Anterior cingulate cortex (tissue), 58 donors: Measurements from ENCODE around the gene ENTR1.
A peak's percentile ranks its signal among the peaks of the same experiment; 100 is the strongest.
"Not testable (repeated sequence)": the region's sequence is repeated elsewhere in the genome, so short reads cannot be mapped to it uniquely, and the experiment has no call there.

ENCODE experiments used
- DNase-seq, 58 donors: peaks; one replicate each; lab custom pipeline; 2025; lab: John Stamatoyannopoulos, UW

Gene ENTR1

GRCh38 chr9:136421791-136422190 is 11.4 kb upstream of the ENTR1 start:
- DNase-seq = no peak

DNA sequence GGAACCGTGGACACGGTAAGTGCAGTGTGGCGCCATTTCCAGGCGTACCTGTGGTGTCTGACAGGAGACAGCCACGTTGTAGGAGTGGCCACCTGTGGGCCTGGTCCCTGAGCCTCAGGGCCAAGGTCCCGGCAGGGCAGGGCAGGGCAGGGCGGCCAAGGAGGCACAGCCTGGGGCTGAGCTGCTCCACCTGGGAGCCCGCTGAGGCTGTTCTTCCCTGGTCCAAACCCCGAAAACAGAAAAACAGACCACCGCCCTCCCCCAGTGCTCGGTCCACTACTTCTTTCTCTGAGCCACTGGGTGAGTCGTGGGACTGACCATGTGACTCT is 8.6 kb upstream of the ENTR1 start:
- no peak for DNase-seq

- no peak for DNase-seq
Measured at GRCh38 chr9:136418182-136419091, 8.0 kb upstream of the ENTR1 start.

DNA sequence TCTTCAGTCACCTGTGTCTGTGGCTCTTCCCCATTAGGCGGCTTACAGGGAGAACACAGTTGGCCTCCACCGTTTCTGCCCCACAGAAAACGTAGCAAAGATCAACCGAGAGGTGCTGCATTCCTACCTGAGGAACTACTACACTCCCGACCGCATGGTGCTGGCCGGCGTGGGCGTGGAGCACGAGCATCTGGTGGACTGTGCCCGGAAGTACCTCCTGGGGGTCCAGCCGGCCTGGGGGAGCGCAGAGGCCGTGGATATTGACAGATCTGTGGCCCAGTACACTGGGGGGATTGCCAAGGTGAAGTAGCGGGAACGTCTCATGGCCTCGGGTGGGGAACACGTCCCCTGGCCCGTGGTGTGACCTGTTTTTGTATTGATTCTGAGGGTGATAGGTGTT is 6.5 kb upstream of the ENTR1 start:
- no peak for DNase-seq

DNA sequence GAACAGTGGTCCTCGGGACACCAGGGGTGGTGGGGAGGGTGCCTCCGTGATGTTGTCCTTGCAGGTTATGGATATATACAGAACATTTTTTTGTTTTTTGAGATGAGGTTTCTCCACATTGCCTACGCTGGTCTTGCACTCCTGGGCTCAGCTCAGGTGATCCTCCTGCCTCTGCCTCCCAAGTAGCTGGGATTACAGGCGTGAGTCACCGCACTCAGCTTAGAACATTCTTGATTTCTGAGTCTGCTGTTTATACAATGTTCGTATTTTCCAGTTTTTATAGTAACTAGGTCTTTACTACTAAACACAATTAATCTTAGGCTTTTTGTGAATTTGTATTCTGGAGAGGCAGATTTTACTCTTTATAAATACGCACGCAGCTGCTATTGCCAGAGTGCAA is 6.0 kb upstream of the ENTR1 start:
- DNase-seq = no peak

- DNase-seq = peak in 3 of 58 donors; percentile 6 to 38 (median 26)
Measured at GRCh38 chr9:136412962-136413361, 2.5 kb upstream of the ENTR1 start.

- DNase-seq = no peak
Measured at GRCh38 chr9:136411378-136411777, 964 bp upstream of the ENTR1 start.

DNA sequence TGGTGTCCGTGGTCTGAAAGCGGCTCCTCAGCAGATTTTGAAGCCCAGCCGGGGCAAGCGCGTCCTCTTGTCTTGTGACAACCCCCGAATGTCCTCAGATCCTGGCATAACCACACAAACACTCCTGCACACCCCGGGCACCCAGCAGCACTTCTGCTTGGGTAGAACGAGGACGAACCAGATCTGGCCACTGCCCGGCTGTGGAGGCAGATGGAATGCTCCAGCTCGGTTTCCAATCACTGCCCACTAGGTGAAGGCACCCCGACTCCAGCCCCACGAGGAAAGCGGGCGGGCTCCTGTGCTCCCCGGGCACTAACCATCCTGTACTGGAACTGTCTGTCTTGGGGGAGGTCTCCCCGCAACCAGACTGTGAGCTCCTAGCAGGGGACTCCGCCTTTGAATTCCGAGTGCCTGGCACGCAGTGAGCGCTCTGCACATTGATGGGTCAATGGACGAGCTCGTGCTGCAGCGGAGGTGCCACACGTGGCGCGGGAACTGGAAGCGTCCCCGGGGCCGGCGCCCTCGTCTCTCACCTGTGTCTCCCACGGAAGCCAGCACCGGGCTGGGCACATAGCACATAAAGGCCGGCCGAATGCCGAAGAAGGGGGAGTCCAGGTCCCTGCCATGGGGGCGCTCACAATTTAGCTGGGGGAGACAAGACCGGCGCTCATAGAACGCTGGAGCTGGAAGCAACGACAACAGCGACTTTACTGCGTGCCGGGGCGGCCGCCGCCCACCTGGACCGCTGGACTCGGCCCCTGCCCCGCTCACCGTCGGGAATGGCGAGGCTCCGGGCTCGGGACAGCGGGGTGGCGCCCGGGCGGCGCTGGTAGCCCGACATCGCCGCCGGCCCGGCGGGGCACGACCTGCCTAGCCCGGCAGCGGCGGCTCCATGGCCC is 608 bp downstream of the ENTR1 start:
- DNase-seq = peak in 17 of 58 donors; percentile 17 to 68 (median 28)

GRCh38 chr9:136407911-136408310 is 2.5 kb downstream of the ENTR1 start:
- DNase-seq = no peak

DNA sequence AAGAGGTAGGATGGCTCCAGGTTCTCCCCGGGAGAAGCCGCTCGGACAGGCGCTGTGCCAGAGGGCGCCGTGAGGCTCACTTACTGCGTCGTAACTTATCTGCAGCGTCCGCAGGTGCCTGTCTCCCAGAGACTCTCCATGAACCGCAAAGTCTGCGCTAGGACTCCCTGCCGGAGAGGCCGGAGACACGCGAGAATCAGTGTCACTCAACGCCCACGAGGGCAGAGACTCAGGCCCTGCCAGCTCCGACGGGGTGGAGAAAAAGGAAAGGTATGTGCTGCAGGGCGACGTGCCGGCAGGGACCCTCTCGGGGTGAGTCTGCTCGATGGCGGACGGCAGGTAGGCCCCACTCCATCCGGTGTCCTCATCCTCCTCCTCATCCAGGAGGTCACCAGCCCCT is 3.4 kb downstream of the ENTR1 start:
- not testable (repeated sequence) for DNase-seq

GRCh38 chr9:136405904-136406303 is 4.5 kb downstream of the ENTR1 start:
- not testable (repeated sequence) for DNase-seq

DNA sequence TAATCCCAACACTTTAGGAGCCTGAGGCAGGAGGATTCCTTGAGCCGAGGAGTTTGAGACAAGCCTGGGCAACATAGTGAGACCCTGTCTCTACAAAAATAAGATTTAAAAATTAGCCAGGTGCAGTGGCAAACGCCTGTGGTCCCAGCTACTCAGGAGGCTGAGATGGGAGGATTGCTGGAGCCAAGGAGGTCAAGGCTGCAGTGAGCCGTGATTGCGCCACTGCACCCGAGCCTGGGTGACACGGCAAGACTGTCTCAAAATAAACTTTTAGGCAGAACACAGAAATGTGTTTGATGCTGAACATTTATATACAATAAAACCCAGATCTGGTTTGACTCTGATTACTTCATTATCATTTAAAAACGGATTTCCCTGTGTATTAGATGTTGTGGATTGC is 4.9 kb downstream of the ENTR1 start:
- DNase-seq = no peak

- DNase-seq = no peak
Measured at GRCh38 chr9:136404801-136405136, 5.6 kb downstream of the ENTR1 start.

DNA sequence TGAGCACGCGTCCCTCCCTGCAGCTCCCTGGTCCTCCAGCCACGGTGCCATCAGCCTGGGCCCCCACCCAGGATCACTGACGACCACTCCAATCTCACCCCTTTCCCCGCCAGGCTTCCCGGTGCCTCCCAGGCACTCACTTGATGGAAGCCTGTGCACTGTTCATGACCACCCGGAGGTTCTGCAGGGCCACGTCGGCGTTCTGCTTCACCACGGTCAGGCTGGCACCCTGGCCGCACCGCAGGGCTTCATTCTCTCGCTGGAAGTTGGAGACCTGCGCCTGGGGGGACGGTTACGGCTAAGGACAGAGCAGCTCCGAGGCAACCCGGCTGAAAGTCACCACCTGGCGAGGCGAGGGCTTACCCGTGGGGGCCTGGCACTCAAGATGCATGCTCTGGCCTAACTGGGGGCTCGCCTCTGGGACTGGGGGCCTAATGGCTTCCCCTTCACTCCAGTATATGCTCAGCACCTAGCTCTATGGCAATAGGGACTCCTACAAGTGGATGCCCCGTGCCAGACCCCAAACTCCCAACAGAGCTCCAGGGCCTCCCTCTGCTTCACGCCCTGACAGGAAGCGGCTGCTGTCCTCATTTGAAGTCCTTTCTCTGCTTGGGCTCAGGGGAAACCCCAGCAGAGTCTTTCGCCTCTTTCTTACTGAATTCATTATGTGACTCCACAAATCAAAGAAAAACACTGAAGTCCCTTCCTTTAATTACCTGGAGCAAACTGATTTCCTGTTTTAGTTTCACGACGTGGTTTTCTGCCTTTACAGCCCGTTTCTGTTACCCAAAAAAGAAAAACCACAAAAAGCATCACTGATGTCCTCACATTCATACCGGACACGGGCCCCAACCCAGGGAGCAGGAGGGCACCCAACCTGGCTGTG is 6.3 kb downstream of the ENTR1 start:
- DNase-seq = no peak

GRCh38 chr9:136403538-136403914 is 6.9 kb downstream of the ENTR1 start:
- no peak for DNase-seq

DNA sequence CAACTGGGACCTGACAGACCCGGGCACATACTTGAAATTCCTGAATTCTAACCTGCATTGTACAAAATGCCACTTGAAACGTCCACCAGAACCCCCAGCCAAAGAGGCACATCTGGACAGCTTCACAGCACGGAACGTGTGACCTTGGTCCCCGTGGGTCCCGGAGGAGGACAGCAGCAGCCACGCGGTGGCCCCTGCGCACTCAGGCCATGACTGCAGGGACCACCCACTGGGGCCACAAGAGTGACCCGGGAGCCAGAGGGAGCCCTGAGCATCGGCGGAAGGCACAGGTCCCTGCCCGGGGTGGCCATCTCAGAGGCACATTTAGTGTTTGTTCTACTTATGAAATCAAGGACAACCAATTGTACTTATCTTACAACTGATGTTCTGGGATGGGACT is 8.3 kb downstream of the ENTR1 start:
- DNase-seq = no peak

DNA sequence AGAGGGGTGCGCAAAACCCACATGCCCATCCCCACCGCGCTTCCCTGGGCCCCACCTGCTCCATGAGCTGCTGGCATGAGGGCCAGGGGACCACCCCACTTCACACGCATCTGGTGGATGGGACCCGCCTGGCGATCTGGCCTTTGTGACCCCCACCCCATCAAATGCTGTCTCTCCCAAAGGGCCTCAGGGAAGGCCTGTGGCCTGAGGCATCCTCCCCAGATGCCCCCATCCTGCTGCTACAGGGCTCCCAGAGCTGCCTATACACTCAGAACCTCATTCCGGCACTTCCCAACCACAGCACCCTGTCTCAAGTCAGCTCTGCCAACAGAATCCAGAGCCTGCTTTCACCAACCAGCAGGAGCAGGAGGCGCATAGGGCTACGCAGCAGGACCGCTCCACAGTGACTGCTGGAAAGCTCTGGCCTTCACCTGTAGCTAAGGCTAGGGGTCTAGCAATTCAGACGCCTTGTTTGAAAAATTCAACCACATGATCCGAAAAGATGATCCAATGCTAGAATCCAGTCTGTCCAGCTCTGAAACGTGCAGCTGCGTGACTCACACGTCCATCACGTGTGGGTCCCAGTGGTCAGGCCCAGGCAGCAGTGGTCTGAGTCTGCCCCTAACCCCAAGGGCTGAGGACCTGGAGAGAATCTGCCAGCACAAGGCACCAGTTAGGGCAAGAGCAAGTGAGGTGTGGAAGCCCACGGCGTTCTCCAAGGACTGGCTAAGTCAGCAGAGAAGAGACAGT is 9.1 kb downstream of the ENTR1 start:
- DNase-seq = no peak

- peak in 57 of 58 donors; percentile 9 to 88 (median 70) for DNase-seq
Measured at GRCh38 chr9:136400038-136400834, 10.2 kb downstream of the ENTR1 start, which contains the start of gene SNAPC4. Gene SNAPC4, minus strand, starts transcription at chr9:136400170. Its CDS starts 1,742 bp downstream, at chr9:136398428.
